HCT116 (cell line): Measurements from ENCODE around the gene PSENEN.
"Not testable (repeated sequence)": the region's sequence is repeated elsewhere in the genome, so short reads cannot be mapped to it uniquely, and the experiment has no call there.

Experiments used
- ATF3 ChIP-seq: IDR thresholded peaks from 2 replicates; pipeline ENCODE4 v1.6.1; 2012
- CBX3 ChIP-seq: IDR thresholded peaks from 2 replicates; pipeline ENCODE4 v1.6.1; 2012; ENCODE audit warnings: low read depth
- CTCF ChIP-seq, 3 experiments: fragments of 200-600 bp in 1 of 3; sonication (generic) in 1 of 3; IDR thresholded peaks in 2 of 3; conservative IDR thresholded peaks in 1 of 3; 2 replicates each; pipeline ENCODE4 v1.5.1; 2012 to 2017; ENCODE audit warnings: low read depth in 2 of 3, low read length in 2 of 3, antibody characterized with exemption in 1 of 3, borderline replicate concordance in 1 of 3, control low read depth in 1 of 3, mild to moderate bottlenecking in 1 of 3, mixed read lengths in 1 of 3, mixed run types in 1 of 3, moderate library complexity in 1 of 3; ENCODE audit not compliant: insufficient read depth in 1 of 3
- EZH2 ChIP-seq: fragments of 200-600 bp; sonication (generic); IDR thresholded peaks from 2 replicates; pipeline ENCODE4 v1.6.1; 2017; ENCODE audit warnings: antibody characterized with exemption, mixed run types
- EZH2phosphoT487 ChIP-seq: fragments of 200-600 bp; IDR thresholded peaks from 2 replicates; pipeline ENCODE4 v1.6.1; 2018; ENCODE audit warnings: antibody characterized with exemption, borderline replicate concordance
- POLR2A ChIP-seq: IDR thresholded peaks from 2 replicates; pipeline ENCODE4 v1.7.0; 2011; ENCODE audit warnings: borderline replicate concordance; ENCODE audit not compliant: insufficient read depth, insufficient read length; ENCODE audit errors: extremely low read depth
- POLR2AphosphoS5 ChIP-seq: IDR thresholded peaks from 2 replicates; pipeline ENCODE4 v1.6.1; 2011; ENCODE audit warnings: mild to moderate bottlenecking, low read depth, low read length, moderate library complexity
- RAD21 ChIP-seq: IDR thresholded peaks from 2 replicates; pipeline ENCODE4 v1.6.1; 2012; ENCODE audit warnings: low read depth, mild to moderate bottlenecking
- SIN3A ChIP-seq: IDR thresholded peaks from 2 replicates; pipeline ENCODE4 v1.6.1; 2012; ENCODE audit warnings: low read depth
- YY1 ChIP-seq: IDR thresholded peaks from 2 replicates; pipeline ENCODE4 v1.6.1; 2011; ENCODE audit warnings: low read length, low read depth, moderate library complexity, mild to moderate bottlenecking; ENCODE audit not compliant: insufficient replicate concordance; ENCODE audit errors: extremely low read depth

- TF ChIP-seq CTCF (IDR thresholded peaks at IDR 0.05 in 2 of 3, conservative IDR thresholded peaks at IDR 0.05 in 1 of 3; ENCODE audit: borderline replicate concordance in 1 of 3, insufficient read depth in 1 of 3, low read depth in 2 of 3, low read length in 2 of 3); POLR2A; EZH2; POLR2AphosphoS5; RAD21; ATF3; EZH2phosphoT487; YY1; SIN3A; CBX3: not testable (repeated sequence)
These were observed 21.3 kb upstream of the PSENEN start for GRCh38 chr19:35724132-35724531.
